Non-pigmented ciliary epithelial cell (primary cell): ENCODE data around the gene AKAP6.
A peak's percentile ranks its signal among the peaks of the same experiment; 100 is the strongest.

Experiments used
- DNase-seq: peaks from one replicate; pipeline ENCODE4 v3.0.0-alpha.2; 2010; ENCODE audit warnings: low read depth

AKAP6 gene

DNA sequence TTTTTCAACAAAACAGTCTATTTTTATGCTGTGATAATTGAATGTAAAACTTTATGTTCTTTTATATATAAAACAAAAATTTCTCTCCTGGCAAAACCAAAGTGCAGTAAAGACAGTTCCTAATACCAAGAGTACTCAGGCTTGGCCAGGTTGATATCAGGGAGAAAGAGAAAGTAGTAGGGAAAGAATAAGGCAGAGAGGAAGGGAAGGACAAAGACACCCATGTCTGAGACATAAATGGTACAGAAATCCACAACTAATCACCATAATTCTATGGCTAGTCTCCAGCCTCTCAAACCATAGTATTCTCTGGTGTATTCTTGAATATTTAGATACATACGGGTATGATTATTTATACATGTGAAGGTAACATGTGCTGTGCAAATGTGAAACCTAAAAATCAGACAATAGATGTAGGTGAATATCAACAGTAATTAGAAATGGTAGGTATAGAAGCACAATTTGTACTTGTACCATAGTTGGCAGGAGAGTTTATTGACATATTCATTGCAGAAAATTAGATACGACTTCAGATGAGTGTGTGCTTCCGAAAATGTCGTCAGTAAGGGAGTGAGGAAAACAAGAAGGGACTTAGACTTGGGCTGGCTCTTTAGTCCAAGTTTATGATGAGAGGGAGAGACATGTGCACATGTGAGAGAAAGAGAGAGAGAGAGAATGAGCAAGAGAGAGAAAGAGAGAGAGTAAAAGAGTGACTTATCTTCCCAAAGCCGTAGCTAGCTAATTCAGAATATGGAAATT, 378.8 kb downstream of the AKAP6 start:
- DNase-seq, result no peak

DNA sequence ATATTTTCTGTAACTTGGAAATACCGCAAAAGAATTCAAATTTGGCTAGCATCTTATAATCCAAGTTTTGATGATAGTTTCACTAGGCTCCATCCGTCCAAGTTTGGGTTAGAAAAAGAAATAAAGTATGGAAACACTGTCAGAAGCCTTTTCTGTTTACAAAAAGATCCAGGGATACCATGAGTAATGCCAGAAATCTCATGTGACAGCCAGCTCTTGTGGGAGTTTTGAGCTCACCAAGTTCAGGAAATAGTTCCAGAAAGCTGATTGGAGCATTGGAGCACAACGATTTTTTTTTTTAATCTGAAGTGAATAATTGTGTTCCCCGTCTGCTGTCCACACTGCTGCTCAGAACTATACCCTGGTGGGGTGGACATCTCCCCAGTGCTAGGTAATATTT, 379.9 kb downstream of the AKAP6 start:
- peak; percentile 63 for DNase-seq

DNA sequence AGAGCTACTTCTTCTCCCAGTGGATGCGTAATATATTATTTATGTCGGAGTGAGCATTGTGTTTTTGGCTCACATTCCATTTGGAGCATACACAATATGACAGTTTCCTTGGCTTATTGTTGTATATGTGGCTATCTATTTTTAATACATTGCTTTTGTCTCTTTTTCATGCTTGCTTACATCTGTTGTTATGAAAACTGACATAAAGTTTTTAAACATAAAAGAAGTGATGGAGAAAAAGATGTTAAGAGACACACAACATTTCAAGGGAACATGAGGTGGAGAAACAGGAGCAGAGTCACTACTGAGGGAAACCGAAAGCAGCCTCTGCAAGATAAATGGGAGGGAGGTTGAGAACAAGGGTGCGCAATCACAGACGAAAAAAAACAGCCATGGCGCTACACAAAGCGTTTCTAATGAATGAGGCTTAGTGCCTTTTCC, 381.2 kb downstream of the AKAP6 start:
- DNase-seq, result no peak

DNA sequence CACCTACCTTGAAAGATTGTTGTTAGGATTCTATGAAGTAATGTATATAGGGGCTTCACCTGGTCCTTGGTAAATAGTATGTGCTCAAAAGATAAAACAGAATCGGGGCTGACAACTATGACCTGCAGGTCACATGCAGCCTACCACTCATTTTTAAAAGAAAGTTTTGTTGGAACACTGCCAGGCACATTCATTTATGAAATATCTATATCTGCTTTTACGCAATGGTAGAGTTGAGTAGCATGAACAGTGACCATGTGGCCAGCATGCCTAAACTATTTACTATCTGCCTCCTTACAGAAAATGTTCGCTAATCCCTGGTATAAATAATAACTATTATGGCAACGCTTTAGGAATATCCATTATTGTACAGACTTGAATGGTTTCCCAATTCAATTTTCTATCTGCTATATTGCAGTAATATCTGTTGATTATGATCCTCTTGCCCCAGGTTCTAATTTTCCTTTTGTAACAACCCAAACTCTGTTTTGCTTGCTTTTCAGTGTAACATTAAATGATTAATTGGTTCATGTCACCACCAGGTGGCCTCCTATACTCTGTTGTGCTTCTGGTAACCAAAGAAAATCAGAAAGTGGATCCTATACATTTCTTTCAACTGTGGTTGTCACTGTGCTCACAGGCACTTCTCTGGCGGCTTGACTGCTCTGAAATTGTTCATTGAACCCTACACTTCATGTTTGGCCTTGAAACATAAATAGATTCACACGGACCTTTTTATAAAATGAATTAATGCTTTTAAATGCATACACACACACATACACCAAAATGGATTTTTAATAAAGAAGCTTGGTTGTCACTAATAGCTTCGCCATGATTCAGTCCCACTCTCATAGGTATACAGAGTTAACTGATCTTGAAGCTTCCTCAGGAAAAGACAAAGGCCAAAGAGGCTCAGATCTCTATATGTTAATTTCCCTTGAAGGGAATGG, 381.9 kb downstream of the AKAP6 start:
- no peak for DNase-seq

DNA sequence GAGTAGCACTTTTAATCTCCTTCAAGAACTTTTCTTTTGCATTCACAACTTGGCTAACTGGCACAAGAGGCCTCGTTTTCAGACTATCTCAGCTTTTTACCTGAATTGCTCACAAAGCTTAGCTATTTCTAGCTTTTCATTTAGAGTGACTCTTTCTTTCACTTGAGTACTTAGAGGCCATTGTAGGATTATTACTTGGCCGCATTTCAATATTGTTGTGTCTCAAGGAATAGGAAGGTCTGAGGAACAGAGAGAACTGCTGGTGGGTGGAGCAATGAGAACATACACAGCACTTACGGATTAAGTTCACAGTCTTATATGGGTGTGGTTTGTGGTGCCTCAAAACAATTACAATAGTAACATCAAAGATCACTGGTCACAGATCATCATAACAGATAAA, 384.8 kb downstream of the AKAP6 start:
- DNase-seq, result no peak

DNA sequence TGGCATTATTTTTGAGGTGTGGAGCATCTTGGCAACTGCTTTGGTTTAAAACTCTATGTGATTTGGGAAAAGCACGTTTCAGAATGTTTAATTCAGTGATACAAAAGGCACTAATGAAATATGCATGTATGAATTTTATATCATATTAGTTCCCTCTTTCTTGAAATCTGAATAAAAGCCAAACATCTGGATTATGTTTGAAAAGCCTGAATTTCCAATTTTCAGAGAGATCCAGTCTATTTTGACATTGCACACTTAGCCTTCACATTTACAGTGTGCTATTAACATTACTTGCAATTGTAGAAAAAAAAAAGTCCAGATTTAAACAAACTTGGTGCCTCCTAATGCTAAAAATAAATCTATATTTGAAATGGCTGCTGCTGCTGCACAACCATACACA, 390.5 kb downstream of the AKAP6 start:
- no peak for DNase-seq

DNA sequence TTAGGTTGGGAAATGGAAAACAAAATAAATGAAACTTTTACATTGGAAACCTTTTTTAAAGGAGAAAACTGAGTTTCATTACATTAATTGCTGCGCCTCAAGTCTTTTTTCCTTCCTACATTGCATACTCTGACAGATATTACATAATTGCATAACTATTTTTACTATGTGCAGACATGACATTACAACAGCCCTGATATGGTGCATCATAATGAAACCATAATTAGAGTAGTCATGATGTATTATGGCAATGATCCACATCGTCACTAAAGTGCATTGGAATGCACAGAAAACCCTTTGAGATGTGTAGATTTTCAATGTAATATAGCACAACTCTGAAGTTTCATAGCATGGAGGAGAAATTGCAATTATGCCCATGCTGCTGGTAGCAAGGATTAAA, 391.8 kb downstream of the AKAP6 start:
- DNase-seq, result peak; percentile 28

DNA sequence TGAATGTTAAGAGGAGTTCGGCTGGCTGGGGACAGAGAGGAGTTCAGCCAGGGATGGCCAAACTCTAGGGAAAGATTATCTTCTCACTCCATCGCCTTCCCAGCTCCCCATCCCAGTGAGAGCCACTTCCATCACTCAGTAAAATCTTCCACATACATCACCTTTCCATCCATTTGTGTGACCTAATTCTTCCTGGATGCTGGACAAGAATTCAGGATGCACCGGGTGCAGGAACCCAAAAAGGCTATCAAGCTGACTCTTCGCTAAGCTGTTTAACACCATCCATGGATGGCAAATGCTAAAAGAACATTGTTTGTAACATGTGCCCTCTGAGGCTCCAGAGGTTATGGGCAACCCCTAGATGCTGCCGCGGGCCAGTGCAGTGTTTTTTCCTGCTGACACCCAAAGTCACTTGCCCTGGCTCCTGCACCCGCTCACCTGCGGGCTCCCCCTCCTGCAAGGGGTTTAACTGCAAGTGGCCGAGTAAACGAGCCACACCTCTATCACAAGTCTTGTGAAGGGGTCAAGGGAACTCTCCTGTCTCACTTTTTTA, 393.6 kb downstream of the AKAP6 start:
- DNase-seq, result no peak

DNA sequence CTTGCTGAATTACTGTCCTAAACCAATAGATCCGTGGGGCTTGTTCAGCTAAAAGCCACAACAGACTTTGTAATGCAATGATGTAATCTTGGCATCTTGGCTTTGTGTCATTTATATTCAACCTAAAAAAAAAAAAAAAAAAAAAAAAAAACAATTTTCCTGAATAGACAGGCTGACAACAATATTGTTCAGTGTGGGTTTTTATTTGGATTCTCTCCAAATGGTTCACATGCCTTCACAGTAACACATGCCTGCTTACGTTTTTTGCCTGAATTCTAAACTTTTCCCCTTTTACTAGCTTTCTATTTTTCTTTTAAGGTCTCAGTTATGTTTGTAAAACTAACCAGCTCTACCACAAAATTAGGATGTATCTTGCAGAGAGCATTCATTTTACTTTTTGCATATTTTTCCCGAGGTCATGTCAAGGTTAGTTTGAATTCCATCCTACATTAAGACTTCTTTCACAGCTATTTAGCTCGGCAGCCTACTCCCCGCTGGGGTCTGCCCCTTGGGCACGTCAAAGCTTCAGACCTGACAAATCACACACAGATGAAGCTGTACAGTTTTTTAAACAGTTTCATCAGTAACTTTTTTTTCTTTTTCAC, 395.9 kb downstream of the AKAP6 start:
- DNase-seq, result peak; percentile 72

DNA sequence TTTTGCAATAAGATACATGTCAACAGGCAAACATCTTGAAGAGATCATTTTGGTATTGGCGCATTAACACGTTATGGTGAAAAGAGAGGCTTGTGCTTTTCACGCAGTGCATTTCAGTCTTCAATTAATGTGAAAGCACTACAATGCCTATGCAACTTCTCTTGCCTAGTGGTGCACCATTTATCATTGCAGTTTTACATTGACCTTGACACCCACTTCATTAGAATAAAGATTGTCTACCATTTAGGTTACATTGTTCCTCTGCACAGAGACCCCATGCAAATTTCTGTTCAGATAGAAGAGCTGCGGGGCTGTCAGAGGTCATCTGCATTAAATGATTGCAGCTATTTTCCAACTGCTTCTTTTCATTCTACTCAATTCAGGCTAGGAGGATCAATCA, 397.4 kb downstream of the AKAP6 start:
- DNase-seq, result no peak

DNA sequence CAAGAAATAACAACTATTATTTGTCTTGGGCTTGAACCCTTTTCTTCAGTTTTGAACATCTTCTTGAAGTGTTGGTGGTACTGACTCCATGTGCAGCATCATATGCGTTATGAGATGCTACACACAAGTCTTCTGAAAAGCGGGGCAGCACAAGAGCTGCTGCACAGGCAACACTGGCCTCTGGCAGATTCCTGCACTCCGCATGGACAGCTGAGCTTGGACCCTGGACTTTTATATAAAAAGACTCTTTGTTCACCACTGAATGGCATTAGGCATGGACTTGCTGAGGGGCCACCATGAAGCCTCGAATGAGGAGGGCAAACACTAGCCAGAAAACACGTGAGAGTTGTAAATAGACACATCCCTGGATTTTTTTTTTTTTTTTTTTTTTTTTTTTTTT, 398.7 kb downstream of the AKAP6 start:
- no peak for DNase-seq

DNA sequence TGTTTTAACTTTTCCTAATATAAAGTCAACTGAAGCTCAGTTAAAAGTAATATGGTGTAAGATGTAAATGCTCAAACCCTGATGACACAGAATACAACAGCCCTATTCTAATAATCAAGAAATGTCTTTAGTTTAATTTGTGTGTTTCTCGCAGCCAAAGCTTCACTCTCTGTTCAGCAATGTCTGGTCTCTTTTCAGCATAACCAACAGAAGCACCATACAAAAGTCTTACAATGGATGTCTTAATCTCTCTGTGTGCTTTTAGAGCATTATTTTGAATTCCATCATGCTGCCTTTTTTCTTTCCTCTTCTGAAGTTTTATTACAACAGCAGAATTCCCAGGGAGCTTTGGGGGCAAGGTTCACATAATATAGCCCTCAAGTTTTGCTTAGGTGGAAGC, 399.4 kb downstream of the AKAP6 start:
- DNase-seq, result no peak

DNA sequence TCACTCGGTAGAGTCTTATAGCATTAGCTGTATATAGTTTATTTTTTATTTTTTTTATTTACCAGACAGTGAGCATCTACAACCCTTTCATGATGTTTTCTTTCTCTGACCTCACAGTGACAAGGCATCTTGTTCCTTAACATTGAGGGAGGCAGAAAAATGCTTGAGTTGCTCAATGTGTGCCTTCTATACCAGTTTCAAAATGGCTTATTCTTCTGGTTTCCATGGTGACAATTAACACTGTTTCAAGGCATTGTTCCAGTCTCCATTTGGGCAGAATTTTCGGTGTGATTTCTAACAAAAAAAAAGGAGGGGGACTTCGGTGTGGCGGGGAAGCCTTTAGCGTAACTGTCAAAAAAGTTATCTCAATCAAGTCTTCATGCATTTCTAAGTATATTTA, 399.9 kb downstream of the AKAP6 start:
- DNase-seq, result no peak

DNA sequence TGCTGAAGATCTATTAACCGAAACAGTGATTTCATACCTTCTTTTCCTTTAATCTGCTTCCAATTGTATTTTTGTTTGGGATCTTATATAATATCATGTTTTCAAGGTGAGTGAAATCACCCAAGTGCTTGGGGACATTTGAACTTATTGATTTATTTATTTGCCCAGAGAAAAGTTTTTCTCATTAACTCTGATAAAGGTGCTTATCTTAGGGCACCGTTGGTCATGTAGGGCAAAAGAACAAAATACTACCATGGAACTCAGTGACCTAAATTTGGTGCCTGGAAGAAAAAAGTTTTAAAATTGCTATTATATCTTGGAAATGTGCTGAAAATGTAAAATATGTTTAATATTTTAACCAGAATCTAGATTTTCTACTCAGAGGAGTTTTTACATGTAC, 402.2 kb downstream of the AKAP6 start:
- DNase-seq, result no peak

DNA sequence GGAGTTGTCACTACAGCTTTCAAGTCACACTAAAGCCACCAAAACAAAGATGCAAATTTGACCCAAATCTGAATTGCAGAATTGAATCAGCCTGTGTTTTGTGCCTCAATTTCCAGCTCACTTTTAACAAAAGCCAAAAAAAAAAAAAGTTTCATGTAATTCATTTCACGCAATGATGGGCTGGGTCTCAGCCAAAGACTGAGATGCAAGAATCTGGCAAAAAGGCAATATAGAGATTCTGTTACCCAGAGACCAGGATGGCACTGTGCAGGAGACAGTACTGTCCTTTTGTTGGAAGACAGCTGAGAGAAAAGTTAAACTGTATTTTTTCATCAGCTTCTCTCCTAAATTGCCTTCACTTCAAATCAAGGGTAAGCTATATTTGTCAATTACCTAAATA, 403.9 kb downstream of the AKAP6 start:
- DNase-seq, result no peak

DNA sequence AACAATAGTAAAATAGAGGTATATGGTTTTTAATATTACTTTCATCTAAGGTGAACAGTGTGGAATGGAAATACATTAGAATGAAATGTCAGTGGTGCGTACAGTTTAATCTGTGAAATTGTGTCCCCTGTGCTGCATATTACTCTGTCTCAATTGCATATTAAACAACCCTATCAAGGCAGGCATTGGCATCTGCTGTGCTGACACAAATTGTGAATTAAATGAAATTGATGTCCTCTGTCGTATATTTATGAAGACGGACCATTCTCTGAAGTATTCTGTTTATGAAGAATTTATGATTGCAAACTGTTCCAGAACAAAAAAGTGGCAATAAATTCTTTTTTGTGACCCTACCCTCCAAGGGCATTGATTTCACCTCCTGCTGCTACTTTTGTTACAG, 405.2 kb downstream of the AKAP6 start:
- no peak for DNase-seq

DNA sequence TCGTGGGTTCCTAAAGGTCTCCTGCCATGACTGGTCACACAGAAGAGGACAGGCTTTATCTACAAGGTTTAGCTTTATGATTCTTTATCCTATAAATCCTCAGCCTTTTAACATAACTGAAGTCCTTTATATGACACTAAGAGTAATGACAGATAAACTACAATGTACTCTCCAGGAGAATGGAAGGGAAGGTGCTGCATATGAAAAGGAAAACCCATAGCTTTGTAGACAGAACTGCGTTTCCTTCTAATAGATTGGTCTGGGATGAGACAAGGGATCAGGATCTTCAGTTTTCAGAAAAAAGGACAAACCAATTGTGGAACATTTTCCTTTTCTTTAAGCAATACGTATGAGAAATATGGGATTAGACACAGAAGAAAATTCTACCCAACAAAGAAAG, 408.5 kb downstream of the AKAP6 start:
- DNase-seq, result no peak

DNA sequence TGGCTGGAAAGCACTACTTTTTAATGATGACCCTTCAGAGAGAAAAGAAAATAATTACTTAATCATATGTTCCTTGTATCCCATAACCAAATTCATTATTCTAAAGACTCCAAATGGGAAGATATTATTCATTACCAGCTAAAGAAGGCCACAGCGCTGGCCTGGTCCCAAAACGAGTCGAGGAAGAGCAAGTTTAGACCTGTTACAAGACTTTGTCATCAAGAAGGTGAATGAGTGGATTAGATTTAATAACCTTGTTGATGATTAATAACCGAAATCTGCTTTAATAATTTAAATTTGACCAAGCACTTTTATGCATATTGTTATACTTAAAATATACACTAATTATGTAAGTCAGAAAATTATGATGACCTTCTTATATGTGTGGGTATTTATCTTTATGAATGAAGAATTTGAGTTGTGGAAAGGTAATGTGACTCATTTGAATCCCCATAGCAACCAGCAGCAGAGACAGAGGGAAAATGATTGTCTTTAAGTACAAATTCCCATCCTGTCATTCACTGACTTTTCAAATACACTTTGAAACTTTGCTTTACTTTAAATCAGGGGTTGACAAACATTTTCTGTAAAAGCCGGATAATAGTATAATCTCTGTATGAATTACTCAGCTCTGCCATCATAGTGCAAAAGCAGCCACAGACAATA, 409.2 kb downstream of the AKAP6 start:
- no peak for DNase-seq

DNA sequence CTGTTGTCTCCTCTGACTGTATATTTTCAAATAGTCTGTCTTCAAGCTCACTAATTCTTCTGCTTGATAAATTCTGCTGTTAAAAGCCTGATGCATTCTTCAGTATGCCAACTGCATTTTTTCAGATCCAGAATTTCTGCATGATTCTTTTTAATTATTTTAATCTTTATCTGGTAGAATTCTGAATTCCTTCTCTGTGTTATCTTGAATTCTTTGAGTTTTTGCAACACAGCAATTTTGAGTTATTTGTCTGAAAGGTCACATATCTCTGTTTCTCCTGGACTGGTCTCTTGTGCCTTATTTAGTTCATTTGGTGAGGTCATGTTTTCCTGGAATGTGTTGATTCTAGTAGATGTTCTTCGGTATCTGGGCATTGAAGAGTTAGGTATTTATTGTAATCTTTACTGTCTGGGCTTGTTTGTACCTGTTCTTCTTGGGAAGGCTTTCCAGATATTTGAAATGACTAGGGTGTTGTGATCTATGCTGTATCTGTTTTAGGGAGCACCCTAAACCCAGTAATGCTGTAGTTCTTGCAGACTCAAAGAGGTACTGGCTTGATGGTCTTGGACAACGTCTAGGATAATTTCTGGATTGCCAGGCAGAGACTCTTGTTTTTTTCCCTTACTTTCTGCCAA, 415.8 kb downstream of the AKAP6 start:
- DNase-seq, result no peak

DNA sequence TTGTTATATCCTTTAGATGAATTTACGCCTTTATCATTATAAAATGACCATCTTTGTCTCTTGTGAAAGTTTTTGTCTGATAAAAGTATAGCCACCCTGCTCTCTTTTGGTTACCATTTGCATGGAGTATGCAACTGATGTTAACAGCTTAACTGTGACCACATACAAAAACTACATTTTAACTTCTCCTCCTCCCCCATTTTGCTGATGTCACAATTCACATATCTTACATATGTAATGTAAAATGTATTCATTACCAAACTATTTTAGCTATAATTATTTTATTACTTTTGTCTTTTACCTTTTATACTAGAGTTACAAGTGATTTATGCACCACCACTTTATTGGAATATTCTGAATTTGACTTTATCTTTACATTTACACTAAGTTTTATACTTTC, 425.1 kb downstream of the AKAP6 start:
- DNase-seq, result no peak

DNA sequence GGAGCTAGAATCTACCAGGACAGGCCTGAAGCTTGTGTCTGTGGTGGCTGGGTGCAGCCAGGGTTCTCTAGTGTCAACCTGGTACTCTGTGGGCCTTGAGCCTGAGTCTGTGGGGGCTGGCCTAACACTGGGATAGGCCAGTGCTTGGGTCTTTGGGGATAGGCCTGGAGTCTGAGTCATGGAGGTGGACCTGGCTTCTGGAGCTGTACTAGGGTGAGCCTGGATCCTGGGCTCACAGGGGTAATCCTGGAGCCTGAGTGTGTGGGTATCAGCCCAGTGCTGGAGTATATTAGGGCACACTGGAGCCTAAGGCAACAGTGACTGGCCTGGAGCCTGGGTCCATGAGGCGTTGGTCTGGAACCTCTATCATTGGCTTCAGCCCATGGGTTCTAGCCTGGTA, 427.1 kb downstream of the AKAP6 start:
- no peak for DNase-seq

DNA sequence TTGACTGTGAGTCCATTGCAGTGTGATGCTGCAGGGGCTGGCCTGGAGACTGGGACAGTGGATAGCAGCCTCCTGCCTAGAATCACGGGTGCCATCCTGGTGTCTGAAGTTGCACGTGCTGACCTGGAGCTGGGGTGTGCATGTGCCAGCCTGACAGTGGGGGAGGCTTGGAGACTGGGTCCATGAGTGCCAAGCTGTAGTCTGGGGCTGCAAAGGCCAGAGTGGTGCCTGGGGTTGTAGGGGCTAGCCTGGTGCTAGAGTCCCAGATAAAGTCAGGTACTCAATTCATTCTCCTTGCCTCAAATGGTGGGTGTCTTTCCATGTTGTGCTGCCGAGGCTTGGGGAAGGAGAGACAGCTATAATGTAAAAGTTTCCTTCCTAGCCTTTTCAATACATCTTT, 427.7 kb downstream of the AKAP6 start:
- no peak for DNase-seq
